NCI-H510A (cell line): ENCODE measurements around the gene HDAC10.
"Not testable (repeated sequence)": the region's sequence is repeated elsewhere in the genome, so short reads cannot be mapped to it uniquely, and the experiment has no call there.

Source experiments
- DNase-seq: peaks from one replicate; lab custom pipeline; 2025; lab: John Stamatoyannopoulos, UW

The HDAC10 gene

GRCh38 chr22:50284479-50284878 is 33.4 kb upstream of the HDAC10 start:
- DNase-seq: no peak

- no peak for DNase-seq
Observed at GRCh38 chr22:50283821-50284220, 32.8 kb upstream of the HDAC10 start.

GRCh38 chr22:50282361-50283155 is 31.5 kb upstream of the HDAC10 start:
- DNase-seq: no peak

DNA sequence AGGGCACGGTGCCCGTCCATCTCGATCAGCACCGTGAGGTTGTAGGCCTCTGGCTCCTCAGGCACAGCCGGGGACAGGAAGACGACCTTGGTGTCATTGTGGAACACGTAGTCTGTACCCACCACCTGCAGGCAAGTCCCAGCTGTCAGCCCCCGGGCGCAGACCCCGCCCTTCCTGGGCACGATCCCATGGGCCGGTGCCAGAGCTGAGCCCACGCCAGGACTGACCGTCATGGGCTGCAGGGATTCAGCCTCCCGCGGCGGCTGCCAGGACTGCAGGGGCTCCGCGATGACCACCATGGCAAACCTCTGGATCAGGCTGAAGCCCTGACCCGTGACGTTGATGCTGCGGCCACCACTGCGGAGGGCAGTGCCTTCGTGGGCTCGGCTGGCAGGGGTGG is 30.9 kb upstream of the HDAC10 start:
- no peak for DNase-seq

DNA sequence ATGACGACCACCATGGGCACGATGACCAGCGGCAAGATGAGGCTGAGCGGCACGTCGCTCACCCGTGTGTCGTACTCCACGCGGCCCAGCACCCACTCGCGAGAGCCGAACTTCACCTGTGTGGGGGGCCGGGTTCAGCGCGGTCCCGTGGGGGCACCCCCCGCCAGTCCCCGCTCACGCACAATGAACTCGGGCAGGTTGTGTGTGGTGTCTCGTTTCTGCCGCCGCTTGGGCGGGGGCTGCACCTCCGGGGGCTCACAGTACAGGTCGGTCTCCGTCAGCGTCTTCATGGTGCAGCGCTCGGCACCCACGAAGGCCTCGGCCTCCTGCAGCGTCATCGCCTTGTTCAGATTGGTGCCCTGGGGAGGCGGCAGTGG is 30.3 kb upstream of the HDAC10 start:
- DNase-seq: no peak

- no peak for DNase-seq
Observed at GRCh38 chr22:50280708-50281383, 29.8 kb upstream of the HDAC10 start.

DNA sequence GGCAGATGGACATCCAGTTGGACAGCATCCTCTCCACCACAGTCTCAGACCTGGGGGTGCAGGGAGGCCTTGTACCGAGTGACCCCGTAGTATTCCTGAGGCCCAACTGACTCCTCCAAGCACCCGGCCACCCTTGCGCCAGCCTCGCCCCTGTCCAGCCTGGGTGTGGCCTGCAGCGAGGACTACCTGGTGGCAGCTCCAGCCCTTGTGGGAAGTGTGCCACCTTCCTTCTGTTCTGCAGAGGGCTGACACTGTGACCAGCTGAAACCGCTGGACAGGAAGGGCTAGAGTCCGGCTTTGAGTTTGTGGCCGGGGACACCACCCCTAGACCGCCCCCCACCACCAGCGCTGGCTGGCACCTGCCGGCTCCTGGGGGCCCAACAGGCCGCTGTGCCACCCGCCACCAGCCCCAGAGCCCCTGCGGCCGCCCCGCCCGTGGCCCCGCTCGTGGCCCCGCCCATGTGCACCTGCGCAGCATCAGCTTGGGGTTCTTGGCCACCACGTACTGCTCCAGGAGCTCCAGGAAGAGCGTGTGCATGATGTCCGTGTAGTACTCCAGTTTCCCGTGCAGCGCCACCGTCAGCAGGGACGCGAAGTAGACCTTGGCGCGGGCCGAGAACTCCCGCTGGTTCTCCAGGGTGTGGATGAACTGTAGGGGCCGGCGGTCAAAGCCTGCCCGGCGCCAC is 29.1 kb upstream of the HDAC10 start:
- no peak for DNase-seq

DNA sequence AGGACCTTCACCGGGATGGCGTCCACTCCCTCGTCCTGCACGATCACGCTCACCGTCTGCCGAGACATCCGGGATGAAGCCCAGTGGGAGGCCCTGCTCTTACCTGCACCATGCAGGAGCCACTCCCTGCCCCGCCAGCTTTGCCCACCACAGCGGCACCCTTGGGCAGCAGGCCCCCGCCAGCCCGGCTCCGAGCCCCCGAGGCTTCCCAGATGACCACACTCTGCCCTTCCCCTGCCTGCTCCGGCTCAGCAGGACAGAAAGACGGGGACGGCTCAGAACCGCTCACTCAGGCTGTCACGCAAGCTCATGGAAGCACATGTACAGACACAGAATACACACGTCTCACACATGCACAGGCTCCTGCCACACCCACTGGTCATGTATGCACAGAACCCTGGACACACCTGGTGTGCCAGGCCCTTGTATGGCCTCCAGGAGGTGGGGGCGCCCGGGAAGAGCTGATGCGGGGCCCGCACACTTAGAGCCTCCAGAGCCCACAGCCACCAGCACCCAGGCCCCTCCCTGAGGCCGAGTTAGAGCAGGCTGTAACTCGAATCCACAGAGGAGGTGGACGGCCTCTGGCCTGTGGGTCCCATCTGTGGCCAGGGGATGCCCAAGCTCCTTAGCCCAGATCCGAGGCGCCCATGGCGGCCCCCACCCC is 28.0 kb upstream of the HDAC10 start:
- no peak for DNase-seq

GRCh38 chr22:50278461-50278860 is 27.4 kb upstream of the HDAC10 start:
- DNase-seq: no peak

GRCh38 chr22:50277761-50278160 is 26.7 kb upstream of the HDAC10 start:
- no peak for DNase-seq

DNA sequence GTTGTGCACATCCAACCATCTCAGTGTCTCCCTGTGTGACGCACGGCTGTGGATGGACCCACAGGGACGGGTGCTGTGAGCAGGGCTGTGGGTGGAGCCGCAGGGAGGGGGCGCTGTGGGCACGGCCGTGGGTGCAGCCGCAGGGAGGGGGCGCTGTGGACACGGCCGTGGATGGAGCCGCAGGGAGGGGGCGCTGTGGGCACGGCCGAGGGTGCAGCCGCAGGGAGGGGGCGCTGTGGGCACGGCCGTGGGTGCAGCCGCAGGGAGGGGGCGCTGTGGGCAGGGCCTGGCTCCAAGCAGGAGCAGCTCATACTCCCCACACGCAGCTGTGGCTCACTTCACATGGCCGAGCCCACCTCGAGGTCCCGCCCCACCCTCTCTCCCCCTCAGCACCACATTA is 25.1 kb upstream of the HDAC10 start:
- DNase-seq: no peak

DNA sequence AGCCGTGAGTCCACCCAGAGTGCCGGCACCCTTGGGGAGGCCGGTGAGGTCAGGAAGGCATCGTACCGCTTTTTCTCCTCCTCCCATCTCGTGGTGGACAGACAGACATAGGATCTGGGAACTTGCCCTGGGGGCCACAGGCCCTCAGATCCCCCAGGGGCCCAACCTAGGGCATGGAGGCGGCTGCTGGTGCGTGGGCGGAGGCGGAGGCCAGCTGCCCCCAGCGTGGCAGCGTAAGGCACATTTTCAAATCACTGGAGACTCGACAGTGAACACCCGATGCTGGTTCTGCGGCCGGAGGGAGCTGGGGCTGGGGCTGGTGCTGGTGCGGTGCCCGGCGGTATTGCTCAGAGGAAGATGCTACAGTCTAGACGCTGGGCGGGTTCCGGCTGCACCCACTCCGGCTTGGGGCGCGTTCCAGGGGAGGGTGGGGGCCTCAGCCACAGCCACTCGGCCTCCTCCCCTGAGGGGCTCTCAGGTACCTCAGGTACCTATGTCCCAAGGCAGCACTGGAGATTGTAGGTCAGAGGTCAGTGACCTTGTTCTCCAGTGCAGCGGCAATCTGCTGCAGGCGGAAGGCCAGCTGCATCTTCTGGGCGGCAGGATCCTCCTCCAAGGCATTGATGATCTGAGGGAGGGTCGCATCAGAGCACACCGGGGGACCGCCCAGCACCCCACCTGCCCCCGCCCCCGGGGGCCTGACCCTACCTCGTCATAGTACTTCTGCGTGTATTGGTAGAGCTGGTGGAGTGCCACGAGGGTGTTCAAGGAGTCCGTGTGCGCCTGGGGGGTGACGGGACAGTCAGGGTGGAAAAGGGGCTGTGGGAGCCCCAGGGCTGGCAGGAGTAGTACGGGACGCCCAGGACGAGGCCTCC is 24.4 kb upstream of the HDAC10 start:
- DNase-seq: no peak

DNA sequence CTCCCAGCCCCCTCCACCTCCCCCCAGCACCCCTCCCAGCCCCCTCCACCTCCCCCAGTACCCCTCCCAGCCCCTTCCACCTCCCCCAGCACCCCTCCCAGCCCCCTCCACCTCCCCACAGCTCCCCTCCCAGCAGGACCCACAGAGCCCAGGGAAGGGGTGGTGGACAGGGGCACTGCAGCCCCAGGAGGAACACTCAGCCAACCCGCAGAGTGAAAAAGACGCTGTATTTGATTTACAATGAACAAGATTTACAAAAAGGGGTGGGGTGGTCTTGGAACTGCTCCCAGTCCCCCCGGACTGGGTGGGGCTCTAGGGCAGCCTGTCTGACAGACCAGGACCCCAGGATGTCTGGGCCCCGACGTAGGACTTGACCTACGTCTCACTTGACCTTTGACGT is 23.7 kb upstream of the HDAC10 start:
- no peak for DNase-seq

- DNase-seq: peak; percentile 37
Observed at GRCh38 chr22:50274311-50274710, 23.2 kb upstream of the HDAC10 start.

GRCh38 chr22:50273781-50274180 is 22.7 kb upstream of the HDAC10 start:
- not testable (repeated sequence) for DNase-seq

GRCh38 chr22:50273352-50273751 is 22.3 kb upstream of the HDAC10 start:
- DNase-seq: not testable (repeated sequence)

DNA sequence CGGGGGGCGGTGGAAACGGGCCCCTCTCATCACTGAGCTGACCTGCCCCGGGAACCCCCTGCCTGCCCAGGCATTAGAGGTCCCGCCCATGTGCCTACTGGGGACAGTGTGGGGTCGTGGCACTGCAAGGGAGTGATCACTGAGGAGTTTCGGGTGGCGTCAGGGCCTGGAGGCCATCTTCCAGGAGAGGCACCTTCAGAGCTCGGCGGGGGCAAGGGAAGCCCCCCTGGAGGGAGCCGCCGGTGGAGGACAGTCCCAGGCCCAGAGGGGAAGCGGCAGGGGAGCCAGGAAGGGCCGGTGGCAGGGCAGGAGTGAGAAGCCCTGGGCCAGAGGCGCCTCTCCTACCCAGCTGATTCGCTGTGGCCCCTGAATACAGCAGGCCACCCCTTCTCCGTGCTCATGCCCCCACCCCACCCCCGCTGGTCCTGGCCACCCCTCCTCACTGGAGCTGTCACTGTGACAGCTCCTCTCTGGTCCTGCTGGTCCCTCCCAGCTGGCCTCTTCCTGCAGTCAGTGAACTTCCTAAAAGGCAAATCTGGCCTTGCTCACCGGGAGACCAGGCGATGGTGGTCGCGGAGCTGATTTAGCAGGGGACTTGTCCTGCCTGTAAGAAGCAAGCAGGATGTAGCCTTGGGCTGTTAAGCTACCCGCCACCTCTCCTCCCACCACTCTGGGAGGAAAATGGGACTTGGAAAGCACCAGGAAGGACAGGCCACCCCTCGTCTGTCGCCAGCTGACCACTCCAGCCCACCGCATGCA is 21.2 kb upstream of the HDAC10 start:
- no peak for DNase-seq

- peak; percentile 46 for DNase-seq
Observed at GRCh38 chr22:50271519-50271970, 20.5 kb upstream of the HDAC10 start.

DNA sequence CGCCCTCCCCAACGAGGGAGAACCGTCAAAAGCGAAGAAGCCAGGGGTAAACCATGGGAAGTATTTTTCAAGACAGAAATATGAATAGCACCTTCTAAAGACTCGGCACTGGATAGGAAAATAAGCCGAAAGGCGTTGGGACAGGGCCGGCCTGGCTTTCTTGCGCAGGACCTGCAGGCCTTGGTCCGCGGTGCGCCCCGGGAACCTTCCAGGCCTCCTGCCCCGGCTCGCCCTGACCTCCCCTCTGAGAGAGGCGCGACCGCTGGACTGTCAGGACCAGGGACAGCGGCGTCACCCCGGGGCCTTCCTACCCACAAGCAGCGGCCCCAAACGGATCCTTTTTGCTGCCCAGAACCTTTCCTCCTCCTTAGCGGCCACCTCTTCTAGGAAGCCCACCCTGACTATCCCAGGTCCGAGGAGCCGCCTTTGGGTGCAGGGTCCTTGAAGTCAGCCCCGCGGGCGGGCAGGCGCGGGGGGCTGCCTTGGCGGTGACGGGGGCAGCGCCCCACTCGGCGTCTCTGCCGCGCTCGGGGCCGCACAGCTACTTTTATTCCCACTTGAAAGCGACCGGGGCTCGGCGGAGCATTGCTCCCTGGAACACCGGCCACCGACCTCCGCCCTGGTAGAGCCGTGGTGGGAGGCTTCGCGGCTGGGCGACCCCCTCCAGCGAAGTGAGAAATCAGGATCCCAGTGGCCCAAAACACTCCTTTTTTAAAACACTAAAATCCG is 19.8 kb upstream of the HDAC10 start:
- no peak for DNase-seq
